HEK293 (cell line): Measurements from ENCODE around the gene BHLHE23.

Experiments used
- CTCF ChIA-PET: fragments of 350-600 bp; formaldehyde crosslinking; extraction: SDS; loops from one replicate; lab custom pipeline; 2021; ENCODE audit warnings: antibody characterized with exemption; lab: Yijun Ruan, JAX
- POLR2A ChIA-PET: fragments of 300-600 bp; formaldehyde crosslinking; extraction: SDS; loops from one replicate; lab custom pipeline; 2020; ENCODE audit warnings: antibody characterized with exemption, inconsistent platforms; lab: Yijun Ruan, JAX
- H3K27ac ChIP-seq: fragments of 200-500 bp; sonication (Bioruptor generic); 2 replicates; pipeline ENCODE4 v1.5.1; 2014; ENCODE audit warnings: low read depth, low read length, control low read depth, inconsistent platforms; ENCODE audit errors: extremely low read depth
- H3K36me3 ChIP-seq, 2 experiments: fragments of 200-500 bp in 1 of 2; sonication (Bioruptor generic) in 1 of 2; 1 replicate in 1 of 2; 2 replicates in 1 of 2; pipeline ENCODE4 v1.5.1; 2014 to 2017; ENCODE audit warnings: inconsistent platforms in 2 of 2, low read length in 2 of 2; ENCODE audit not compliant: control insufficient read depth in 2 of 2, insufficient read depth in 1 of 2
- H3K4me1 ChIP-seq: fragments of 200-500 bp; sonication (Bioruptor generic); 2 replicates; pipeline ENCODE4 v1.5.1; 2014; ENCODE audit warnings: mild to moderate bottlenecking, low read length, inconsistent platforms; ENCODE audit not compliant: control insufficient read depth, insufficient read depth
- H3K4me3 ChIP-seq: 2 replicates; pipeline ENCODE4 v1.5.1; 2011; ENCODE audit warnings: low read depth, mild to moderate bottlenecking, control low read depth, low read length, moderate library complexity
- H3K9me3 ChIP-seq: fragments of 200-500 bp; sonication (Bioruptor generic); 2 replicates; pipeline ENCODE4 v1.5.1; 2014; ENCODE audit warnings: low read depth, low read length, inconsistent platforms; ENCODE audit not compliant: control insufficient read depth, insufficient read depth
- GLIS1 ChIP-seq: fragments of 450-650 bp; formaldehyde crosslinking; IDR thresholded peaks from 2 replicates; pipeline ENCODE4 v1.5.1; 2016; ENCODE audit warnings: missing biosample characterization, missing genetic modification characterization
- HOXA7 ChIP-seq: sonication (generic); formaldehyde crosslinking; IDR thresholded peaks from 2 replicates; pipeline ENCODE4 v1.8.1; 2022; ENCODE audit warnings: missing genetic modification reagents, borderline replicate concordance
- KLF10 ChIP-seq: fragments of 450-650 bp; IDR thresholded peaks from 2 replicates; pipeline ENCODE4 v1.5.1; 2018; ENCODE audit warnings: missing biosample characterization, mild to moderate bottlenecking, missing genetic modification characterization
- KLF16 ChIP-seq: fragments of 450-650 bp; formaldehyde crosslinking; IDR thresholded peaks from 2 replicates; pipeline ENCODE4 v1.5.1; 2017; ENCODE audit warnings: missing biosample characterization, missing genetic modification characterization
- KLF17 ChIP-seq: fragments of 450-650 bp; formaldehyde crosslinking; IDR thresholded peaks from 2 replicates; pipeline ENCODE4 v1.5.1; 2016; ENCODE audit warnings: missing biosample characterization, missing genetic modification characterization
- KLF8 ChIP-seq: fragments of 450-650 bp; formaldehyde crosslinking; IDR thresholded peaks from 2 replicates; pipeline ENCODE4 v1.5.1; 2016; ENCODE audit warnings: missing biosample characterization, missing genetic modification characterization
- SP2 ChIP-seq: fragments of 450-650 bp; formaldehyde crosslinking; IDR thresholded peaks from 2 replicates; pipeline ENCODE4 v1.5.1; 2016; ENCODE audit warnings: missing biosample characterization, missing genetic modification characterization
- ZBTB10 ChIP-seq: fragments of 450-650 bp; formaldehyde crosslinking; IDR thresholded peaks from 2 replicates; pipeline ENCODE4 v1.5.1; 2016; ENCODE audit warnings: missing biosample characterization, missing genetic modification characterization
- ZNF112 ChIP-seq: fragments of 450-650 bp; formaldehyde crosslinking; IDR thresholded peaks from 2 replicates; pipeline ENCODE4 v1.5.0; 2017; ENCODE audit warnings: missing biosample characterization, missing genetic modification characterization
- ZNF114 ChIP-seq: fragments of 450-650 bp; formaldehyde crosslinking; IDR thresholded peaks from 2 replicates; pipeline ENCODE4 v1.5.0; 2017; ENCODE audit warnings: missing biosample characterization, missing genetic modification characterization
- ZNF16 ChIP-seq: fragments of 450-650 bp; formaldehyde crosslinking; IDR thresholded peaks from 2 replicates; pipeline ENCODE4 v1.5.1; 2016; ENCODE audit warnings: low read depth, missing biosample characterization, missing genetic modification characterization
- ZNF2 ChIP-seq: fragments of 450-650 bp; formaldehyde crosslinking; IDR thresholded peaks from 2 replicates; pipeline ENCODE4 v1.5.1; 2016; ENCODE audit warnings: missing biosample characterization, missing genetic modification characterization
- ZNF214 ChIP-seq: fragments of 450-650 bp; formaldehyde crosslinking; IDR thresholded peaks from 2 replicates; pipeline ENCODE4 v1.5.1; 2017; ENCODE audit warnings: missing biosample characterization, mild to moderate bottlenecking, missing genetic modification characterization, borderline replicate concordance
- ZNF26 ChIP-seq: fragments of 450-650 bp; formaldehyde crosslinking; IDR thresholded peaks from 2 replicates; pipeline ENCODE4 v1.5.1; 2016; ENCODE audit warnings: missing biosample characterization, missing genetic modification characterization
- ZNF311 ChIP-seq: fragments of 450-650 bp; formaldehyde crosslinking; IDR thresholded peaks from 2 replicates; pipeline ENCODE4 v1.5.1; 2017; ENCODE audit warnings: missing biosample characterization, missing genetic modification characterization, borderline replicate concordance
- ZNF391 ChIP-seq: fragments of 450-650 bp; formaldehyde crosslinking; IDR thresholded peaks from 2 replicates; pipeline ENCODE4 v1.5.1; 2016; ENCODE audit warnings: low read depth, missing biosample characterization, missing genetic modification characterization, borderline replicate concordance
- ZNF398 ChIP-seq: fragments of 450-650 bp; formaldehyde crosslinking; IDR thresholded peaks from 2 replicates; pipeline ENCODE4 v1.5.1; 2017; ENCODE audit warnings: missing biosample characterization, missing genetic modification characterization
- ZNF596 ChIP-seq: fragments of 450-650 bp; IDR thresholded peaks from 2 replicates; pipeline ENCODE4 v1.5.0; 2018; ENCODE audit warnings: missing biosample characterization, mild to moderate bottlenecking, missing genetic modification characterization, moderate library complexity
- ZNF600 ChIP-seq: fragments of 450-650 bp; formaldehyde crosslinking; IDR thresholded peaks from 2 replicates; pipeline ENCODE4 v1.5.1; 2016; ENCODE audit warnings: missing biosample characterization, missing genetic modification characterization
- ZNF660 ChIP-seq: fragments of 450-650 bp; IDR thresholded peaks from 2 replicates; pipeline ENCODE4 v1.5.1; 2018; ENCODE audit warnings: missing biosample characterization, mild to moderate bottlenecking, missing genetic modification characterization
- ZNF777 ChIP-seq: fragments of 450-650 bp; formaldehyde crosslinking; IDR thresholded peaks from 2 replicates; pipeline ENCODE4 v1.5.1; 2017; ENCODE audit warnings: missing biosample characterization, missing genetic modification characterization, borderline replicate concordance
- ZSCAN4 ChIP-seq: fragments of 450-650 bp; formaldehyde crosslinking; IDR thresholded peaks from 2 replicates; pipeline ENCODE4 v1.5.1; 2017; ENCODE audit warnings: missing biosample characterization, missing genetic modification characterization

BHLHE23 gene

GRCh38 chr20:63047267-63047666 is 40.5 kb upstream of the BHLHE23 start:
- TF ChIP-seq SP2 (peak; percentile 56), ZNF660 (no peak)
- H3K27ac ChIP-seq = no peak overlapping the region
- H3K4me3 ChIP-seq = no peak overlapping the region
- H3K36me3 ChIP-seq = no peaks in the 10 kb centered on the region
- POLR2A ChIA-PET = no interaction called here
- no peaks in the 10 kb centered on the region for H3K9me3 ChIP-seq
- H3K4me1 ChIP-seq = no peaks in the 10 kb centered on the region
- CTCF ChIA-PET = interaction anchor here (0.5 to 2.5 kb wide), 4 partner anchors 9 to 469 kb away, joined by 3 to 14 read pairs (median 4); no protein-coding TSS in a partner anchor

- no peak overlapping the region for H3K27ac ChIP-seq
- CTCF ChIA-PET = interaction anchor here (0.5 to 2.5 kb wide), 5 partner anchors 9 to 469 kb away, joined by 3 to 14 read pairs (median 4); no protein-coding TSS in a partner anchor
- H3K4me1 ChIP-seq = no peaks in the 10 kb centered on the region
- H3K9me3 ChIP-seq = no peaks in the 10 kb centered on the region
- TF ChIP-seq ZBTB10 = no peak
- TF ChIP-seq HOXA7 = no peak
- no peak for TF ChIP-seq ZNF600 (tag by site-specific recombination)
- TF ChIP-seq ZNF2 (tag by site-specific recombination) = no peak
- no peak for TF ChIP-seq KLF16 (tag by site-specific recombination)
- TF ChIP-seq GLIS1 (tag by site-specific recombination) = no peak
- no peak for TF ChIP-seq ZNF398
- TF ChIP-seq ZNF214 (tag by site-specific recombination) = no peak
- no peak for TF ChIP-seq ZNF391 (tag by site-specific recombination)
- TF ChIP-seq ZNF596 = no peak
- TF ChIP-seq KLF10 = no peak
- TF ChIP-seq ZNF114 (tag by site-specific recombination) = no peak
- TF ChIP-seq KLF8 (tag by site-specific recombination) = no peak
- TF ChIP-seq ZNF112 (tag by site-specific recombination) = no peak
- no peak for TF ChIP-seq KLF17 (tag by site-specific recombination)
- no peak for TF ChIP-seq ZNF16 (tag by site-specific recombination)
- TF ChIP-seq ZNF777 = no peak
- no peak for TF ChIP-seq ZSCAN4 (tag by site-specific recombination)
- TF ChIP-seq ZNF311 (tag by site-specific recombination) = no peak
- TF ChIP-seq ZNF26 (tag by site-specific recombination) = no peak
- no peak overlapping the region for H3K4me3 ChIP-seq
- no peaks in the 10 kb centered on the region for H3K36me3 ChIP-seq
- POLR2A ChIA-PET = no interaction called here
These were observed 40.1 kb upstream of the BHLHE23 start for GRCh38 chr20:63046841-63047240.
